Measurements from ENCODE around the gene MYRIP.
"Not testable (repeated sequence)": the region's sequence is repeated elsewhere in the genome, so short reads cannot be mapped to it uniquely, and the experiment has no call there.

MYRIP gene

GRCh38 chr3:40045051-40045450, 235.6 kb downstream of the MYRIP start:
- no peak for DNase-seq

DNA sequence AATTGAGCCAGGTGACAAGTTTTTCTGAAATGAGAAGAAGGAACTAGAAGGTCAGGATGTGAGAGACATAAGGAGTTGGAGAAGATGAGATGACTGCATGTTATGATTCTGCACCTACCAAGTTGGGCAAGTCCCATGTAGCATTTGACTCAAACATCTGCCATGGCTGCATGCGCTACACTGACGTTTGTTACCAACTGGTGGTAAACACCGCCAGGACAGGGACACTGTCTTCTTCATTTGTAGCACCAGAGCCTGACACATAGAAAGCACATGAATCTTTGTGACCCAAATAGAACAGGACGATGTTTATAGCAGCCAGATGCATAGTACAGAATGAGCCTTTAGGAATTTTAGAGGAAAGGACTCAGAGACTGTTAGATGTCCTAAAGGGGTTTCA, 236.7 kb downstream of the MYRIP start:
- no peak for DNase-seq

- DNase-seq = no peak
Observed at GRCh38 chr3:40047406-40047805, 238.0 kb downstream of the MYRIP start.

DNA sequence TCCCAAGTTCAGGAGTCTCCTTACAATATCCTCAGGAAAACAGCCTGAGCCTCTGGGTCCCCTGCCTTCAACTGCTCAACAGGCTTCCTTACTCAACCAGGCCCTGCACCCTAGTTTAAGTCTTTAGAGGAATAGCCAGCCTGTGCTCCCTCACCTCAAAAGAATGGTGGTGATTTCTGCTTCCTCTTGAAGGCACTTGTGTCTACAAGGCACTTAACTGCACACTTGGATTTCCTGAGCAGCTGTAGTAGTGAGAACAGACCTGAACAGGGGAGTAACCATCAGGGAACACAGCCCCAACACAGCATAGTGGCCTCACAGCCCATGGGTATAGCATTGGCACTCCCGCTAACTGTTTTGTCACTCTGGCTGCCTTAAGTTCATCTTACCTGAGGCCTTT, 244.3 kb downstream of the MYRIP start:
- no peak for DNase-seq

DNA sequence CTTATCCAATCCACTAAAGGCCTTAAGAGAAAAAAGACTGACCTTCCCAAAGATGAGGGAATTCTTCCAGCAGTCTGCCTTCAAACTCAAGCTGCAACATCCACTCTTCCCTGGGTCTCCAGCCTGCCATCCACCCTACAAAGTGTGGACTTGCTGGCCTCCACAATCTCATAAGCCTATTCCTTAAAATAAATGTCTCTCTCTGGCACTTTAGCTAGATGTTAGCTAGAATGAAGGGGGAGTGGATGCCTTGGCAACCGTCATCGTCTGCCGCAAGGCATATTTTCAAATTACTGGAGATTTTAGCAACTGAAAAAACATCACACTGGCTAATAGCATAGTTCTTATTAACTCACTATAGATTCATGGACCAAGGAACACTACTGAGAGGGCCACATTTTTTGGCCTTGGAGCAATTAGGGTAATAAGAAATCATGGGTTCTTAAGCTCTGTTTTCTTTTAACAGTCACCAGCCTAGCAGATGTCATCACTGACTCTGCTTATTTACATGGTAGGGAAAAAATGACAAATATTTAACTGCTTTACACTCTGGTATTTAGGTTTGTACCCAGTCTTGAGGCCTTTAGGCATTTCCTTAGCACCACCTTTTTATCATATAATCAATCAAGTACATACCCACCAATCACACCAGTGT, 245.3 kb downstream of the MYRIP start:
- DNase-seq = no peak

DNA sequence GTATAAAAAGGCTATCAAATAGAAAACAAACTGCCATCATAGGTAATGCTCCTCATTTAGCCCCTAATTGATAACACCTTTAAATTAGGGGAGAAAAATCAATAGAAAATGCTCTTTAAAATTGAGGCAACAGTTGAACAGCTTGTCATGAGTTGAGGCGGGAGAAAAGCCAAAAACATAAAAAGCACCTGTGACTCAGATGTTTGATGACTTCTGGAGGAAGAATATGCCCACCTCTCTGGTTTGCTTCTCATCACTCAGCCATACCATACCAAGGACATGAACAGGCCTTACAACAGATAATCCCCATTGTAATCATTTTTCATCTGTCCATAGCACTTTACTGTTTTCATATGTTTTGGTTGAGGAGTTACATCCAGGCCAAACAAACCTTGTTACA, 246.0 kb downstream of the MYRIP start:
- DNase-seq = no peak

- DNase-seq = no peak
Observed at GRCh38 chr3:40055956-40056355, 246.5 kb downstream of the MYRIP start.

DNA sequence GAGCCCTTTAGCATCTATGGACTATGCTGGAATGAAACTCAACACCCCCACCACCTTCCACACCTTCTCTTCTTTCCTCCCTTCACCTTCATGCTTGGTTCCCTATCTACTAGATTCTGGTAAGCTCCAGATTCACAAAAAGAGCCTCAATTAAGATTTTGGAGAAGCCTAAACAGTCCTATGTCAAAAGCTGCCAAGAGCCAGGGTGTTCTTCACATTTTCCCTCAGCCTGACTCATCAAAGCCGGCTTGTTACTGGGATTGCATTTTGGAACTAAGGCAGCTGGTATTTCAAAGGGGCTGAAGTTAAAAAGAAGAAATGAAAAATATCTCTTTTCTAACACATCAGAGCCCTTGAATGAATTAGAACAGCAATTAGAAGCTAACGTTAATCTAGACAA, 247.7 kb downstream of the MYRIP start:
- DNase-seq = no peak

DNA sequence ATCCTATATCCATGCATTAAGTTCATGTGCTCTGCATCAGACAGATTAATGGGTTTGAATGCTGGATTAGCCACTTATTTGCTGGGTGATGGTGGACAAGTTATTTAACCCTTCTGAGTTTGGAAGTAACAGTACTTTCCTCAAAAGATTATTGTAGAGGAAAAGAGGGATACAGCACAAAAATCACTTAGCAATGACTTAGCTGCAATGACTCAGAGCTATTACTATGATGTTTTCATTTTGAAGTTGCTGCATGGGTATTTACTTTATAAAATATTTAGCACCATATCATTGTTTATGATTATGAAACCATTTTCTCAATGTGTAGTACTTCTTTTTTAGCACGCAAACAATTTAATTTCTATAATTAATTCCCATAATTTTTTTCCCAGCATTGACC, 248.4 kb downstream of the MYRIP start:
- DNase-seq = no peak

DNA sequence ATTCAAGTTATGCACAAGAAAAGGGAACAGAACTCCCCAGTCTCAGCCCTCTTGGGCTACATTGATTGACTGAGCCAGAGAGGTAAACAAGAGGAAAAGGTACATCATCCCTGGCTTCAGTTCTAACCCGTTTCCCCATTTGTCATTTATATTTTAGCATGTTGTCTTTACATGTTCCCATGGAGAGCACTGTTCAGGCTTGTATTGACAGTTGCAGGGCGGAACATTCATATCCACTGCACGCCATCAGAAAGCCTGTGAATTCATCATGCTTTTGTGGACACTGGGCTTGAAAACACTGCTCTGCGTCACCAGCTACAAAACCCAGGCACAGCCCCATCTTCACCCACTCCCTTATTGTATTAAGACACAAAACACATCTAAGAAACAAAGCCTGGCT, 259.2 kb downstream of the MYRIP start:
- DNase-seq = no peak

- no peak for DNase-seq
Observed at GRCh38 chr3:40070816-40071215, 261.4 kb downstream of the MYRIP start.

DNA sequence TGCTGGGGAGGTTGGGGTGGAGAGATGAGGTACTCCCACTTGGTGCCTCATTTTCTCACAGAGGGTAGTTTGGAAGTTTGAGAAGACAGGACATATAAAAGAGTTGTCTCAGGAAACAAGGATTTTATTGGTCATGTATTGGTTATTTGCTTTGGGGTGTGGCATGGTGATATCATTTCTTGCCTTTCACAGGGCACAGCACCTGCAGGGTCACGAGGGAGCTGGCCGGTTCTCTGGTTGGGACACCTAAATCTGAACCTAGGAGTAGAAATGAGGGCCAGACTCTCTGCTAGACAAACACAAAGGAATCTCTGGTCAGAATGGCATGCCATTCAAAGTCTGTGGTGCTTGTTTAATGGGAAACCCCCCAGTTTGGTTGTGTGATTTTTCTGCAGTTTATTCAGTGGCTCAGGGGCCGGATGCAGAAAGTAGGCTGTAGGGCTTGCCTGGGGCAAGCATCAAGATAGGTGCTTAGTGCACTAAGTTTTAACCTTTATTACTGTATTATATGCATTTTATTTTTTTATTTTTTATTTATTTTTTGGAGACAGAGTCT, 262.4 kb downstream of the MYRIP start:
- no peak for DNase-seq

GRCh38 chr3:40073310-40074007, 264.1 kb downstream of the MYRIP start:
- DNase-seq = no peak

DNA sequence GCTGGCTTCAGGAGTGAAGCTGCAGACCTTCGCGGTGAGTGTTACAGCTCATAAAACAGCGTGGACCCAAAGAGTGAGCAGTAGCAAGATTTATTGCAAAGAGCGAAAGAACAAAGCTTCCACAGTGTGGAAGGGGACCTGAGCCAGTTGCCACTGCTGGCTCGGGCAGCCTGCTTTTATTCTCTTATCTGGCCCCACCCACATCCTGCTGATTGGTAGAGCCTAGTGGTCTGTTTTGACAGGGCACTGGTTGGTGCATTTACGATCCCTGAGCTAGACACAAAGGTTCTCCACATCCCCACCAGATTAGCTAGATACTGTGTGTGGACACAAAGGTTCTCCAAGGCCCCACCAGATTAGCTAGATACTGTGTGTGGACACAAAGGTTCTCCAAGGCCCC, 267.7 kb downstream of the MYRIP start:
- DNase-seq = not testable (repeated sequence)

- not testable (repeated sequence) for DNase-seq
Observed at GRCh38 chr3:40077828-40078492, 268.6 kb downstream of the MYRIP start.

- DNase-seq = no peak
Observed at GRCh38 chr3:40078590-40078989, 269.2 kb downstream of the MYRIP start.

DNA sequence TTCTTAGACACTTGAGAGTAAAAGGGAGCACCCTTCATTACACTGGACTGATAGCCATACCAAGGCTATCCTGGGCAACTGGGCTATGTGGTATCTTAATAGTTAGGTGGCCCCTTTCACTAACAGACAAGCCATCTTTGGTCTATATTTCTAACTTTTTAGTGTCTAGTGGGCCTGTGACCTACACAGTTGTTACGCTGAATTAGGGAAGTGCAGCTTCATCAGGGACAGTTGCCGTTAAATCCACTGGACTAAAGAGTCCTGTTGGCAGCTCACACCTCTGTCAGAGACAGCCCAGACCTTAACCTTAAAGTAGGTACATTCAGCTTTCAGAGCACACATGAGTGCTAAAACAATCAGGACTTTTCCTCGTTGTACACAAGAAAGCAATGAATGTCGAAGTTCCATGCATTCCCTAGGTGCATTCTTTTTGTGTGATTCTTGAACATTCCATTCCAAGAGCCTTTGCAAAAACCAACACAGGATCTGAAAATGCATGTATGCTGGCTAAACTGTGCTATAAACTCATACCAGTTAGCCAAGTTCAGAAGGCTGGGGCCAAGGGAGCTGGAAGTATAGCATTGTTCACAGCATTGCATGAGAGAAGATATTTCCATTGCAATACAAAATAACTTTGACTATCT, 269.9 kb downstream of the MYRIP start:
- DNase-seq = no peak

DNA sequence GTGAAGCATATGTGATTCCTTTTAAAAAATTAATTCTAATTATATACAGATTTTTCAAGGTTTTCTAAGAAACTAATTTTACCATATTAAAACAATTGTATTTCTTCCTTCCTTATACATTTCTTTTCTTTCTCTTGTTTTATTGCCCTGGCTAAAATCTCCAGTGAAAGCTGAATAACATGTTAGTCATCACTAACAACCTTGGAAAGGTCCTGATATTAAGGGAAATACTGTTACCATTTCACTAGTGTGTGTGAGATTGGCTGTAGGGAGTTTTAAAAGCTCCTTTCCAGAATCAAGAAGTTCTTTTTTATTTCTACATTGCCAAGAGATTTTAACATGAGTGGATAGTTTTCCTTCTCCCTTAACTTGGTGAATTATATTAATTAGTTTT, 270.4 kb downstream of the MYRIP start:
- no peak for DNase-seq

DNA sequence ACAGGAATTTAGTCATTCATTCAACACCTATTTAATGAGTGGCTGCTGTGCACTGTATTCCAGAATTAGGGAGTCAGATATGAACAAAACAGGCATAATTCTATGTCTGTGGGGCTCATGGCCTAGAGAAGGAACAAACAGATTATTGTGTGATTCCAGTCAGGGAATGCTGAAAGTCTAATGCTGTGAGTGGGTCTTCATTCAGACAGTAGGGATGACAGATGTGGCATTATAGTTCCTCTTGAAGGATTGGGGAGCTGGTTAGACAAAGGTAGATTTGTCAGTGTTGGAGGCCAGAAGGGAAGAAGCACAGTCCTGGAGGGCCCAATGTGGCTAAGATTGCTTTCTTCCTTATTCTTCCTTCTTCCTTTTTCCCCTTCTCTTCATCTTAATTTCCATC, 273.7 kb downstream of the MYRIP start:
- DNase-seq = no peak

- DNase-seq = not testable (repeated sequence)
Observed at GRCh38 chr3:40084424-40084823, 275.0 kb downstream of the MYRIP start.

- DNase-seq = no peak
Observed at GRCh38 chr3:40086890-40087883, 277.8 kb downstream of the MYRIP start.

GRCh38 chr3:40088527-40089170, 279.2 kb downstream of the MYRIP start:
- no peak for DNase-seq
